Measurements from ENCODE around the gene BPIFB4. TPM values are rescaled to one million over a fixed set of nuclear protein-coding genes. Genes with fewer than 3 reads are reported as not detected.

The BPIFB4 gene
- polyA plus RNA-seq, 1 donor (not counting 4 experiments of a cell fraction or from before 2014, with no cell fraction given) = not detected

- dilution Hi-C loops (cut with MboI; ENCODE audit: extremely low pct_ligation_motif_present, low sequenced_read_pairs) = no loop called here
- Histone ChIP-seq H3K9ac (ENCODE audit: control insufficient read depth, extremely low read depth, insufficient read depth, low read length) (no peak overlapping the region), H3K4me3 (ENCODE audit: control insufficient read depth in 2 of 3, extremely low read depth in 1 of 3, insufficient read depth in 2 of 3, low read depth in 1 of 3, low read length in 3 of 3) (no peak overlapping the region), H3K4me2 (ENCODE audit: control insufficient read depth, extremely low read depth, insufficient read depth, low read depth, low read length) (no peak overlapping the region), H3K79me2 (ENCODE audit: control insufficient read depth, insufficient read depth, low read length) (no peaks in the 10 kb centered on the region), H3K9me1 (ENCODE audit: control insufficient read depth, extremely low read depth, insufficient read depth, low read length) (no peaks in the 10 kb centered on the region), H3K4me1 (ENCODE audit: control insufficient read depth, extremely low read depth, insufficient read depth, low read length) (no peaks in the 10 kb centered on the region), H3K36me3 (ENCODE audit: control insufficient read depth in 2 of 2, extremely low read depth in 1 of 2, insufficient read depth in 2 of 2, low read length in 2 of 2) (no peaks in the 10 kb centered on the region), H3K9me3 (ENCODE audit: control insufficient read depth, low read depth, low read length) (no peaks in the 10 kb centered on the region), H3K27ac (ENCODE audit: control insufficient read depth, insufficient read depth, low read length) (no peak overlapping the region), H3K27me3 (ENCODE audit: control insufficient read depth, extremely low read depth, insufficient read depth, low read length) (no peaks in the 10 kb centered on the region), H4K20me1 (ENCODE audit: control insufficient read depth, extremely low read depth, insufficient read depth, low read length) (no peaks in the 10 kb centered on the region), H2AFZ (ENCODE audit: control insufficient read depth, low read length) (no peak overlapping the region)
- no peak for DNase-seq (ENCODE audit: low read depth, low spot score)
- no peak for FAIRE-seq
- TF ChIP-seq EZH2 (IDR thresholded peaks at IDR 0.05; ENCODE audit: low read length) (no peak), CTCF (optimal IDR thresholded peaks at IDR 0.05 in 1 of 3, IDR thresholded peaks at IDR 0.05 in 1 of 3, conservative IDR thresholded peaks at IDR 0.05 in 1 of 3; ENCODE audit: extremely low read depth in 1 of 3, insufficient read depth in 2 of 3, low read length in 3 of 3) (no peak)
These were observed 17.6 kb downstream of the BPIFB4 start for GRCh38 chr20:33097001-33097400.

GRCh38 chr20:33099843-33100538, 20.5 kb downstream of the BPIFB4 start:
- H3K4me2 ChIP-seq (ENCODE audit: control insufficient read depth, extremely low read depth, insufficient read depth, low read depth, low read length) = no peak overlapping the region
- H3K36me3 ChIP-seq (ENCODE audit: control insufficient read depth in 2 of 2, extremely low read depth in 1 of 2, insufficient read depth in 2 of 2, low read length in 2 of 2) = no peaks in the 10 kb centered on the region
- H3K9me1 ChIP-seq (ENCODE audit: control insufficient read depth, extremely low read depth, insufficient read depth, low read length) = no peaks in the 10 kb centered on the region
- H3K27ac ChIP-seq (ENCODE audit: control insufficient read depth, insufficient read depth, low read length) = no peak overlapping the region
- no peaks in the 10 kb centered on the region for H3K4me1 ChIP-seq (ENCODE audit: control insufficient read depth, extremely low read depth, insufficient read depth, low read length)
- no peak overlapping the region for H2AFZ ChIP-seq (ENCODE audit: control insufficient read depth, low read length)
- peaks cover 2% of the 10 kb centered on the region for H3K27me3 ChIP-seq (ENCODE audit: control insufficient read depth, extremely low read depth, insufficient read depth, low read length)
- FAIRE-seq (no peak), DNase-seq (ENCODE audit: low read depth, low spot score) (no peak)
- TF ChIP-seq CTCF (optimal IDR thresholded peaks at IDR 0.05 in 1 of 3, IDR thresholded peaks at IDR 0.05 in 1 of 3, conservative IDR thresholded peaks at IDR 0.05 in 1 of 3; ENCODE audit: extremely low read depth in 1 of 3, insufficient read depth in 2 of 3, low read length in 3 of 3) = no peak
- no peak for TF ChIP-seq EZH2 (IDR thresholded peaks at IDR 0.05; ENCODE audit: low read length)
- dilution Hi-C loops (cut with MboI; ENCODE audit: extremely low pct_ligation_motif_present, low sequenced_read_pairs) = no loop called here
- H3K4me3 ChIP-seq (ENCODE audit: control insufficient read depth in 2 of 3, extremely low read depth in 1 of 3, insufficient read depth in 2 of 3, low read depth in 1 of 3, low read length in 3 of 3) = no peak overlapping the region
- H3K9me3 ChIP-seq (ENCODE audit: control insufficient read depth, low read depth, low read length) = no peaks in the 10 kb centered on the region
- no peaks in the 10 kb centered on the region for H3K79me2 ChIP-seq (ENCODE audit: control insufficient read depth, insufficient read depth, low read length)
- no peak overlapping the region for H3K9ac ChIP-seq (ENCODE audit: control insufficient read depth, extremely low read depth, insufficient read depth, low read length)
- no peaks in the 10 kb centered on the region for H4K20me1 ChIP-seq (ENCODE audit: control insufficient read depth, extremely low read depth, insufficient read depth, low read length)
